ENCODE results near the gene TTYH2. TPM values are rescaled to one million over a fixed set of nuclear protein-coding genes. Genes with fewer than 3 reads are reported as not detected.

TTYH2 gene
- total and polyA plus RNA-seq, 2 of the 4 experiments (the other 2 are of a cell fraction): 2.3 to 6.8 TPM

DNA sequence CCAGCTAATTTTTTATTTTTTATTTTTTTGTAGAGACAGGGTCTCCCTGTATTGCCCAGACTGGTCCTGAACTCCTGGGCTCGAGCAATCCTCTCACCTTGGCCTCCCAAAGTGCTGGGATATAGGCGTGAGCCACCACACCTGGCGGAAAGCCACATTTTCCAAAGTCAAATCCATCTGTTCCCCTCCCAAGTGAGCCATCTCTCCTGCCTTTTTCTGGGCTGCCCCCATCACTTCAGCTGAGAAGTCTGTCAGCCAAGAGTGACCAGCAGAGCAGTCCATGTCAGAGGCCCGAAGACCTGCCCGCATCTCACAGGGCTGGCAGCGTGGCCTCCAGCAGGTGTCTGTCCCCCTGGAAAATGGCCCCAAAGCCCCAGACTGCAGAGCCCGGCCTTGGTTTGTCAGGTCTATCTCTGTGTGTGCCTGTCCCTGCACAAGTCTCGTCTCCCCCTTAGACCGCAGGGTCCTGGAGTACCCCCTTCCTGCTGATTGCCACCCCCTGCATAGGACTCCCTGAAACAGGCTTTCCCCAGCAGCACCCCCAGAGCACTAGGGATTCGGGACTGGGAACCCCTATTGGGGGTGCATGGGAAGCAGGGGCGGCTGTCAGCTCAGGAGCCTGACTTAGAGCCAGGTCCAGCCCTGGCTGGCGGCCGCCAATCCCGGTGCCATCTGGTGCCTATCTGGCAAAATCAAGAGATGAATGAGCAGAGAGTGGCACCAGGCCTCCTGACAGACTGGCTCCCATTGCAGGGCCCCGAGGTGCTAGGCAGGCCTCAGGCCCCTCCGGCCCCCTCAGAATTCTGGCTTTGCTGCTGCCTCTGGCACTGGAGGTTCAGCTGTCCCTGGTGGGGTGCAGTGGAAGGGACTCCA lies 7.8 kb downstream of the TTYH2 start:
- H2AFZ ChIP-seq (replicated peaks; ENCODE audit: low read length, poor library complexity): no peak overlapping the region
- H3K27ac ChIP-seq (ENCODE audit: insufficient read depth, low read length): no peak overlapping the region
- no peak overlapping the region for H4K91ac ChIP-seq (ENCODE audit: insufficient read depth, low read depth, low read length)
- WGBS, 2 experiments (ENCODE audit: extremely low coverage in 2 of 2, insufficient read length in 1 of 2): 67% methylated on average over 6 of the region's 16 CpGs; no CpG with 5 or more reads in 1 of the 2 experiments
- ChIA-PET CTCF (interaction anchor here (0.7 kb wide), 1 partner anchor 36 kb away, joined by 3 read pairs; no protein-coding TSS in a partner anchor), POLR2A (ENCODE audit: unreplicated experiment) (no interaction called here)
- H2BK15ac ChIP-seq (ENCODE audit: low read depth, low read length): no peak overlapping the region
- H3K23ac ChIP-seq (ENCODE audit: low read depth, low read length): no peak overlapping the region
- H4K20me1 ChIP-seq (ENCODE audit: insufficient read depth, low read length): no peaks in the 10 kb centered on the region
- H4K5ac ChIP-seq (ENCODE audit: low read depth, low read length): no peak overlapping the region
- no peaks in the 10 kb centered on the region for H3K9me3 ChIP-seq (ENCODE audit: control insufficient read depth, insufficient read depth, low read length)
- TF ChIP-seq POLR2A (IDR thresholded peaks at IDR 0.05; ENCODE audit: low read depth, low read length): no peak
- TF ChIP-seq CEBPB (IDR thresholded peaks at IDR 0.05; ENCODE audit: low read depth, low read length): no peak
- TF ChIP-seq RFX5 (IDR thresholded peaks at IDR 0.05; ENCODE audit: low read depth, low read length): no peak
- TF ChIP-seq, protein P1, sequence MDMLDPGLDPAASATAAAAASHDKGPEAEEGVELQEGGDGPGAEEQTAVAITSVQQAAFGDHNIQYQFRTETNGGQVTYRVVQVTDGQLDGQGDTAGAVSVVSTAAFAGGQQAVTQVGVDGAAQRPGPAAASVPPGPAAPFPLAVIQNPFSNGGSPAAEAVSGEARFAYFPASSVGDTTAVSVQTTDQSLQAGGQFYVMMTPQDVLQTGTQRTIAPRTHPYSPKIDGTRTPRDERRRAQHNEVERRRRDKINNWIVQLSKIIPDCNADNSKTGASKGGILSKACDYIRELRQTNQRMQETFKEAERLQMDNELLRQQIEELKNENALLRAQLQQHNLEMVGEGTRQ (IDR thresholded peaks at IDR 0.05; ENCODE audit: low read depth, low read length): no peak
- TF ChIP-seq MAFK (IDR thresholded peaks at IDR 0.05; ENCODE audit: low read depth, low read length): no peak
- TF ChIP-seq MAZ (IDR thresholded peaks at IDR 0.05; ENCODE audit: borderline replicate concordance, low read depth, low read length): no peak
- no peak for TF ChIP-seq NFE2L2 (IDR thresholded peaks at IDR 0.05; ENCODE audit: low read depth, low read length)
- no peak for TF ChIP-seq FOS (IDR thresholded peaks at IDR 0.05; ENCODE audit: low read depth, low read length)
- TF ChIP-seq SMC3 (IDR thresholded peaks at IDR 0.05; ENCODE audit: low read depth, low read length): no peak
- TF ChIP-seq CHD1 (IDR thresholded peaks at IDR 0.05; ENCODE audit: low read depth, low read length): no peak
- TF ChIP-seq RCOR1 (IDR thresholded peaks at IDR 0.05; ENCODE audit: insufficient replicate concordance, low read length): no peak
- no peak overlapping the region for H3K14ac ChIP-seq (replicated peaks; ENCODE audit: low read depth, low read length)
- no peak overlapping the region for H3K56ac ChIP-seq (ENCODE audit: extremely low read depth, insufficient read depth, low read length)
- BruUV-seq (replicated peaks): no TSS peak
- peak overlapping the region; percentile 42 for H2AK9ac ChIP-seq (replicated peaks; ENCODE audit: low read depth, low read length, poor library complexity)
- in situ Hi-C loops (cut with MboI; ENCODE audit: low sequenced_read_pairs): loop anchor here (25.0 kb wide), 1 partner anchor 641 kb away; the partner anchor contains the start of genes FDXR and GRIN2C
- no peaks in the 10 kb centered on the region for H3K4me1 ChIP-seq (ENCODE audit: control insufficient read depth, insufficient read depth, low read length)
- no peak overlapping the region for H2BK5ac ChIP-seq (ENCODE audit: low read depth, low read length, poor library complexity, severe bottlenecking)
- no peak overlapping the region for H3K4ac ChIP-seq (ENCODE audit: low read depth, low read length)
- H2BK120ac ChIP-seq (ENCODE audit: low read depth, low read length): no peak overlapping the region
- no peak overlapping the region for H4K8ac ChIP-seq (ENCODE audit: low read depth in 2 of 2, low read length in 2 of 2)
- H3K4me2 ChIP-seq (ENCODE audit: low read depth, low read length): no peak overlapping the region
- H2AK5ac ChIP-seq (ENCODE audit: low read depth, low read length): no peak overlapping the region
- H3K27me3 ChIP-seq (ENCODE audit: control insufficient read depth, insufficient read depth, low read length): no peaks in the 10 kb centered on the region; the same call in 1 of the 2 replicates
- no peak overlapping the region for H3K18ac ChIP-seq (ENCODE audit: low read depth, low read length)
- H2BK20ac ChIP-seq (ENCODE audit: low read depth, low read length): no peak overlapping the region
- no peaks in the 10 kb centered on the region for H3K79me1 ChIP-seq (ENCODE audit: low read depth in 1 of 2, low read length in 2 of 2)
- intact Hi-C loops (cut with micrococcal nuclease): no loop called here
- H3K4me3 ChIP-seq (ENCODE audit: insufficient read depth, low read depth, low read length): no peak overlapping the region
- no peaks in the 10 kb centered on the region for H3K9me1 ChIP-seq (ENCODE audit: insufficient read depth, low read length)
- no peak overlapping the region for H3K9ac ChIP-seq (ENCODE audit: low read depth, low read length)
- H3K36me3 ChIP-seq (ENCODE audit: control insufficient read depth, insufficient read depth, low read length): no peaks in the 10 kb centered on the region
- ATAC-seq (ENCODE audit: low read depth): no peak
- DNase-seq: no peak
- dilution Hi-C loops (cut with HindIII; ENCODE audit: low sequenced_read_pairs, unreplicated experiment): no loop called here
